Bronchial epithelial cell (primary cell): ENCODE results near the gene AUH. TPM values are rescaled to one million over a fixed set of nuclear protein-coding genes. Genes with fewer than 3 reads are reported as not detected.

Source experiments
- DNase-seq: peaks from one replicate; pipeline ENCODE4 v3.0.0-alpha.2; 2010; ENCODE audit warnings: low read depth
- FAIRE-seq: peaks from 2 replicates; lab custom pipeline; 2011; peaks lifted over from hg19 to GRCh38; lab: Jason Lieb, UNC
- H3K27me3 ChIP-seq: 2 replicates; pipeline ENCODE4 v1.5.1; 2011; ENCODE audit warnings: low read length; ENCODE audit not compliant: control insufficient read depth, insufficient read depth
- H3K36me3 ChIP-seq: 2 replicates; pipeline ENCODE4 v1.5.1; 2011; ENCODE audit warnings: low read length; ENCODE audit not compliant: control insufficient read depth, insufficient read depth
- H3K4me3 ChIP-seq: 2 replicates; pipeline ENCODE4 v1.5.1; 2011; ENCODE audit warnings: mild to moderate bottlenecking, low read depth, low read length, control low read depth
- total RNA-seq: library from RNA; depleted of rRNA; stranded (reverse); fragments of >200 nt; gene quantifications from 2 replicates; pipeline ENCODE4 v1.2.1, GENCODE V29; 2014
- TF ChIP-seq, protein P1 (sequence below): IDR thresholded peaks from 2 replicates; pipeline ENCODE4 v1.5.1; 2011; ENCODE audit warnings: mild to moderate bottlenecking, moderate library complexity, low read length, control low read depth, inconsistent platforms; ENCODE audit not compliant: insufficient read depth, severe bottlenecking

Gene AUH
- total RNA-seq, 1 donor from 2014 or later: 16.8 TPM

DNA sequence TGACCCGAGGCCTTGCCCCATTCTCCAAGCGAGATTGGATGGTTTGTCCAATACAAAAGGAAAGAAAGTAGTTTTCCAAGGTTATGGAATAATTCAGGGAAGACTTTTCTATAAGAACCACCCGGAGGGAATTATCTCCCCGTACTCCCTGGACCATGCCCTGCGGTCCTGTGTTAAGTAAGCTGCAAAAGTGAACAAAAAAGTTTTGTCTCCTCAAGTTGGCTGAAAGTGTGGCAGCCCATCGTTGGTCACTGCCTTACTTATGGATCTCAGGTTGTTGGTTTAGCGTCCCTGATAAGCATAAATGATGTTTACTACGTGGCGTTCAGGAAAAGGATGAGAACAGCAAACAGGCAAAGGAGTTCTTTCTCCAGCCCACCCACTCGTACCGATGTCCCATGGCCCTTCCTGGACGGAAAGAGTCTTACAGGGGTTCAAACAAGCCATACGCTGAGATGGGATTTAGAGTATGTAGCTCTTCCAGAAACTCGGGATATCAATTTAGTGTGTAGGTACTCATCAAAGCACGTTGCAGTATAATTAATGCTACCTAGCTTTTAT lies 413 bp upstream of the AUH start:
- no peak for FAIRE-seq
- Histone ChIP-seq H3K27me3 (no peaks in the 10 kb centered on the region), H3K36me3 (peaks cover 1% of the 10 kb centered on the region), H3K4me3 (peak overlapping the region; percentile 98)
- no peak for DNase-seq
- TF ChIP-seq, protein P1, sequence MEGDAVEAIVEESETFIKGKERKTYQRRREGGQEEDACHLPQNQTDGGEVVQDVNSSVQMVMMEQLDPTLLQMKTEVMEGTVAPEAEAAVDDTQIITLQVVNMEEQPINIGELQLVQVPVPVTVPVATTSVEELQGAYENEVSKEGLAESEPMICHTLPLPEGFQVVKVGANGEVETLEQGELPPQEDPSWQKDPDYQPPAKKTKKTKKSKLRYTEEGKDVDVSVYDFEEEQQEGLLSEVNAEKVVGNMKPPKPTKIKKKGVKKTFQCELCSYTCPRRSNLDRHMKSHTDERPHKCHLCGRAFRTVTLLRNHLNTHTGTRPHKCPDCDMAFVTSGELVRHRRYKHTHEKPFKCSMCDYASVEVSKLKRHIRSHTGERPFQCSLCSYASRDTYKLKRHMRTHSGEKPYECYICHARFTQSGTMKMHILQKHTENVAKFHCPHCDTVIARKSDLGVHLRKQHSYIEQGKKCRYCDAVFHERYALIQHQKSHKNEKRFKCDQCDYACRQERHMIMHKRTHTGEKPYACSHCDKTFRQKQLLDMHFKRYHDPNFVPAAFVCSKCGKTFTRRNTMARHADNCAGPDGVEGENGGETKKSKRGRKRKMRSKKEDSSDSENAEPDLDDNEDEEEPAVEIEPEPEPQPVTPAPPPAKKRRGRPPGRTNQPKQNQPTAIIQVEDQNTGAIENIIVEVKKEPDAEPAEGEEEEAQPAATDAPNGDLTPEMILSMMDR: no peak

DNA sequence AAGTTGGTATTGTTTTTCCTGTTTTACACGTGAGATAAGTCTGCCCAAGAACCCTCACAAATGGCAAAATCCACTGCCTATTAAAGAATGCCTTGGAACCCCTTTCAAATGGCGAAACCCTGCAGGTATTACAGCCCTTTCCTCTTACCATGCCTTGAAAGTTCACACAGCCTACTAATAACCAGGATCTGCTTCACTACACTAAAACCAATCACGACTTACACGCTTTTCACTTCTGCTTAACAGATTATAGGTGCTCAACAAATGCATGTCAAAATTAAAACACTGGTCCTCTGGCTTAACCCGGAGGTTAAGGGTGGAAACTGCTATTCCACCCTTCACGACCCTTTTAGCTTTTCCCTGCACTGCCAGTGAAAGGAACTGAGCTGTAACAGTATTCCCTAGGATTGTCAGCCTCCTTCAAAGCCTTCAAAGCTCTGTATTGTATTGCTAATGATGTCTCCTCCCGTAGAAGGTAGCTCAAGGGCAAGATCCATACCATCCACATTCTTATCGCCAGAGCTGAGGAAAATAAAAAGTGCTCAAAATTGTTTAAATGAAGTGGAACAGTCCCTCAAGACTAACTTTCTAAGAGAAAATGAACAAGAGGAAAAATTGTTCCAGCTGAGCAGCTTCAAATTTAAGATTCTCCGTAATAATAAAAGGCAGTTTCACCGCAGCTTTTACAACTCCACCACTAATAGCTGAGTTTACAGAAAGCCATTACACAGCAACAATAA lies 997 bp downstream of the AUH start:
- H3K36me3 ChIP-seq: peaks cover 1% of the 10 kb centered on the region
- no peaks in the 10 kb centered on the region for H3K27me3 ChIP-seq
- DNase-seq: no peak
- H3K4me3 ChIP-seq: peak overlapping the region; percentile 98
- FAIRE-seq: no peak
- TF ChIP-seq, protein P1: no peak

DNA sequence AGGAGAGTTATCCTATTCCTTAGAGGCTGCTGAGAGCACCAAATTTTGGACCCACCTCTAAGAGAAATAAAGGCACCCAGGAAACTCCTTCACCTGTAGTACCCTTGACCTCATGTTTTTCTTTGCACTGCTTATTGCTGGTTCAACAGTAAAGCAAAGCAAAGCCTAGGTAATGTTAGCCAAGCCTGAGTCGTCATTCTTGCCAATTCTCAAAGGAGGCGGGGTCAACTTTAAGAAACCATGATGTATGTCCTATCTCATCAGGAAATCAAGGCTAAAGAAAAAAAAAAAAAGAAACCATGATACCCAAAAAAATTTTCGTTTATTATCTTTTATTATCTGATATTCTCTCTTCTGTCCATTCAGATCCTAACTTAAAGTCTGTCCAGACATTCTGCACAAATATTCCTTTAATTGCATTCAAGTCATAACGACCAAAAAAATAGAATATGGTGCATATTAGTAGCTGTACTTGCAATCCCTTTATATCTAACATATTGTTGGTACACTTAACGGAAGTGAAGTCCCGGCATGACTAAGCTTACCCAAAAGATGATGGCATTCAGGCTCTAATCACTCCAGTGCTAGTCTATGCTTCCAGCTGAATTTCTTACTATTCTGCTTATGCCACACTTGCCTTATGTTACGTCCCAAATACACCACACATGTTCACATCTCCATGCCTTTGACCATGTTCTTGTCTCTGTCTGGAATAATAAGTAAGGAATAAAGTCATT lies 1.8 kb downstream of the AUH start:
- TF ChIP-seq, protein P1: no peak
- FAIRE-seq: no peak
- H3K36me3 ChIP-seq: peaks cover 1% of the 10 kb centered on the region
- no peak overlapping the region for H3K4me3 ChIP-seq
- peak; percentile 11 for DNase-seq
- H3K27me3 ChIP-seq: no peaks in the 10 kb centered on the region

DNA sequence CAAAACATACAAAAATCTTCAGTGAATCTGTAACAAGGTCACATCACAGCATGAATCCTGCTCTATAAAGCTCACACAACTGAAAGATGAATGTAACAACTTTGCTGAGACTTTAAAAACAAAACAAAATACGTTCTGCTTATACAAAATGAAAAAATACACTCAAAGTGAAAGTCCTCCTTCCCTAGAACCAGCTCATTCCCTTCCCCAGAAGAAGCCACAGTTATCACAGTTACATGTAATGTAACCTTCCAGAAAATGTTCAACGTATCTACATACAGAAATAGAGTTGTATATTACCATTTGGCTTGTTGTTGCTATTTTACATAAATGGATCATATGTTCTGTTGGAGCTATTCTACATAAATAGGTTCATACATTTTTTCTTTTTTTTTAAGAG lies 2.6 kb downstream of the AUH start:
- no peak overlapping the region for H3K4me3 ChIP-seq
- no peak for FAIRE-seq
- no peak for DNase-seq
- no peaks in the 10 kb centered on the region for H3K27me3 ChIP-seq
- peaks cover 1% of the 10 kb centered on the region for H3K36me3 ChIP-seq
- TF ChIP-seq, protein P1: no peak

DNA sequence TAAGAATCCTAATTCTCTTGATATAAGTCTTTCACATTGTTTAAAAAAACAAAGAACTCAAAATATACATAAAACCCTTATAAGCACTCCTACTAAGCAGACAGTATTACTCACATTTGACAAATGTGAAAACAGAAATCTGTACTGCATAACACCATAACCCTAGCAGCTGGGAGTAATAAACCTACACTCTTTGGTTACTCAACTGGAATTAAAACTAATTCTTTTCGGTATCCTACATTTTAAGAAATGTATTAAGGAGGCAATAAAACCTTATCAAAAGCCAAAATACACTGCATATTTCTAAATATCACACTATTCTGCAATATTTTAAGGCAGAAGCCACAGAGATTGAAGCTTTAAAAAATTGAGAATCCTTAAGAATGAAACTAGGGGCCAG lies 6.8 kb downstream of the AUH start:
- DNase-seq: no peak
- no peak for FAIRE-seq
- Histone ChIP-seq H3K36me3 (peaks cover 3% of the 10 kb centered on the region), H3K27me3 (no peaks in the 10 kb centered on the region), H3K4me3 (no peak overlapping the region)
- TF ChIP-seq, protein P1: no peak
